Left ventricle myocardium inferior (tissue), 1 donor: ENCODE results near the gene MFRP. TPM values are rescaled to one million over a fixed set of nuclear protein-coding genes. Genes with fewer than 3 reads are reported as not detected.

Experiments
- DNase-seq: peaks from one replicate; pipeline ENCODE4 v3.0.0-alpha.2; 2020
- H3K27ac ChIP-seq: fragments of 200-600 bp; replicated peaks from 2 replicates; pipeline ENCODE4 v1.8.0; 2021
- H3K27me3 ChIP-seq: fragments of 200-600 bp; 2 replicates; pipeline ENCODE4 v1.8.0; 2021; ENCODE audit warnings: low read depth
- H3K36me3 ChIP-seq: fragments of 200-600 bp; 2 replicates; pipeline ENCODE4 v1.8.0; 2021
- H3K4me1 ChIP-seq: fragments of 200-600 bp; 2 replicates; pipeline ENCODE4 v1.8.0; 2021
- H3K4me3 ChIP-seq: fragments of 200-600 bp; 2 replicates; pipeline ENCODE4 v1.8.0; 2021; ENCODE audit warnings: mild to moderate bottlenecking, moderate library complexity
- H3K9me3 ChIP-seq: fragments of 200-600 bp; replicated peaks from 2 replicates; pipeline ENCODE4 v1.8.0; 2021
- CTCF ChIP-seq: fragments of 200-600 bp; IDR thresholded peaks from 2 replicates; pipeline ENCODE4 v1.8.0; 2021; ENCODE audit warnings: antibody characterized with exemption, mild to moderate bottlenecking, borderline replicate concordance
- intact Hi-C: fragments of 100-400 bp; cut with micrococcal nuclease; formaldehyde crosslinking; loops from one replicate; pipeline ENCODE4 v1.11.0; 2022
- total RNA-seq: library from RNA; stranded (reverse); fragmentation: NEBNext Ultra II Directional; extraction: Animal tissue kit (Norgen Biotek cat#: 25700); gene quantifications from one replicate; pipeline ENCODE4 v1.2.1, GENCODE V29; 2021
- donor health status: DM: no; HTN: yes; CAD: no; lungs with severe emphysema.

The MFRP gene
- total RNA-seq, 1 donor from 2014 or later: not detected

- no peak for TF ChIP-seq CTCF
- intact Hi-C loops: no loop called here
- H3K9me3 ChIP-seq: no peaks in the 10 kb centered on the region
- peaks cover 71% of the 10 kb centered on the region for H3K4me1 ChIP-seq
- DNase-seq: no peak
- peaks cover 5% of the 10 kb centered on the region for H3K36me3 ChIP-seq
- peak overlapping the region; percentile 90 for H3K27ac ChIP-seq
- H3K4me3 ChIP-seq: peak overlapping the region; percentile 97
- no peaks in the 10 kb centered on the region for H3K27me3 ChIP-seq
These were observed 10.6 kb downstream of the MFRP start for GRCh38 chr11:119335655-119336543.

GRCh38 chr11:119335091-119335654 is 11.3 kb downstream of the MFRP start:
- Histone ChIP-seq H3K36me3 (peaks cover 5% of the 10 kb centered on the region), H3K4me1 (peaks cover 63% of the 10 kb centered on the region), H3K4me3 (peak overlapping the region; percentile 97), H3K9me3 (no peaks in the 10 kb centered on the region), H3K27me3 (no peaks in the 10 kb centered on the region), H3K27ac (peak overlapping the region; percentile 90)
- DNase-seq: no peak
- intact Hi-C loops: no loop called here
- no peak for TF ChIP-seq CTCF

- Histone ChIP-seq H3K4me3 (peak within 1 kb of the TSS; percentile 97), H3K4me1 (peaks cover 55% of the 10 kb centered on the region), H3K36me3 (peaks cover 5% of the 10 kb centered on the region), H3K9me3 (no peaks in the 10 kb centered on the region), H3K27me3 (no peaks in the 10 kb centered on the region), H3K27ac (peak within 1 kb of the TSS; percentile 90)
- DNase-seq: peak; percentile 91
- intact Hi-C loops: no loop called here
- TF ChIP-seq CTCF: no peak
These were observed 12.2 kb downstream of the MFRP start, which contains the start of gene RNF26 for GRCh38 chr11:119334174-119334930. TSS of gene RNF26 (plus strand) at chr11:119334527. CDS start at chr11:119335123, 596 bp downstream.

- no peak for DNase-seq
- no peaks in the 10 kb centered on the region for H3K27me3 ChIP-seq
- H3K9me3 ChIP-seq: no peaks in the 10 kb centered on the region
- H3K27ac ChIP-seq: no peak overlapping the region
- H3K36me3 ChIP-seq: peaks cover 5% of the 10 kb centered on the region
- H3K4me3 ChIP-seq: no peak overlapping the region
- no peak for TF ChIP-seq CTCF
- H3K4me1 ChIP-seq: peaks cover 34% of the 10 kb centered on the region
- intact Hi-C loops: no loop called here
These were observed 14.3 kb downstream of the MFRP start for GRCh38 chr11:119332111-119332765.

- H3K9me3 ChIP-seq: no peaks in the 10 kb centered on the region
- peaks cover 14% of the 10 kb centered on the region for H3K4me1 ChIP-seq
- DNase-seq: no peak
- H3K27me3 ChIP-seq: no peaks in the 10 kb centered on the region
- no peak overlapping the region for H3K4me3 ChIP-seq
- TF ChIP-seq CTCF: no peak
- H3K36me3 ChIP-seq: no peaks in the 10 kb centered on the region
- intact Hi-C loops: no loop called here
- H3K27ac ChIP-seq: no peak overlapping the region
These were observed 16.3 kb downstream of the MFRP start for GRCh38 chr11:119330237-119330636.
